Glomerular visceral epithelial cell (primary cell): ENCODE measurements around the gene ARCN1.
"Not testable (repeated sequence)": the region's sequence is repeated elsewhere in the genome, so short reads cannot be mapped to it uniquely, and the experiment has no call there.

ENCODE experiments used
- DNase-seq: peaks from one replicate; pipeline ENCODE4 v3.0.0-alpha.2; 2016; ENCODE audit errors: extremely low spot score

ARCN1 gene

GRCh38 chr11:118544647-118545010, 27.6 kb upstream of the ARCN1 start:
- DNase-seq = no peak

DNA sequence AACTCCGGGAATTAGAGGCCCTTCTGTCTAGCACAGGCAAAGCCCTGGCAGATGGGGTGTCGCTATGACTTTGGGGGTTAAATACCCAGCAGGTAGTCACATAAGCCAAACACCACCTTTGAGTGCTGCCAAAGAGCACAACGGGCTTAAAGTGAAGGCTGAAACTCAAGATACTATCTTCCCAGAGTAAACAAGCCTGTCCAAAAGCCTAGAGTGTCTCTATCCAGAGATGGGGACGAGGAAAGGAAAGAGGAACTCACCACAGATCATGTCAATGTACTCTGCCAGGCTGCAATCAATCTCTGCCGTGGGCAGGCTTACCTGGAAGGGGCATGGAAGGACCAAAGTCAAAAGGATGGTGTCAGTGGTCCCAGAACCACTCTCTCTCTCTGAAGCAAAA, 26.7 kb upstream of the ARCN1 start:
- DNase-seq = no peak

- no peak for DNase-seq
These were observed 25.1 kb upstream of the ARCN1 start for GRCh38 chr11:118547132-118547531.

GRCh38 chr11:118552341-118552740, 19.9 kb upstream of the ARCN1 start:
- no peak for DNase-seq

- no peak for DNase-seq
These were observed 11.4 kb upstream of the ARCN1 start for GRCh38 chr11:118560806-118561205.

DNA sequence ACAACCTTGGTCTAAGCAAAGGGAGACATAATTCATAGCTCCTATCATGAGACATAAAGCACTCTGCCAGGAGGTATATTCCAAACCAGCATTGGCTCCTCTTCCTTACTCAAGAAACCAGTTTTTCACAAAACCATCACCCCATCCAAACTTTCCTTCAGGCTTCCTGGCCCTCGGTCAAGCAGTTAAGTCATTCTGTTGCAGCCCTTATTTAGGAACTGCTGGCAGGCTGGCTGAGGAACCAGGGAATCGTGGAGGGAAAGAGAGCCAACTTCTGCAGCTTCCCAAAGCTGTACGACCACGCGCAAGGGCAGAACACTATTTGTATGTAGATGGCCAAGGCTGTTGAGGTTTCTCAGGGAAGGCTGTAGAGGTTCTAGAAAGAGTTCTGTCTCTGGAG, 7.2 kb upstream of the ARCN1 start:
- no peak for DNase-seq

DNA sequence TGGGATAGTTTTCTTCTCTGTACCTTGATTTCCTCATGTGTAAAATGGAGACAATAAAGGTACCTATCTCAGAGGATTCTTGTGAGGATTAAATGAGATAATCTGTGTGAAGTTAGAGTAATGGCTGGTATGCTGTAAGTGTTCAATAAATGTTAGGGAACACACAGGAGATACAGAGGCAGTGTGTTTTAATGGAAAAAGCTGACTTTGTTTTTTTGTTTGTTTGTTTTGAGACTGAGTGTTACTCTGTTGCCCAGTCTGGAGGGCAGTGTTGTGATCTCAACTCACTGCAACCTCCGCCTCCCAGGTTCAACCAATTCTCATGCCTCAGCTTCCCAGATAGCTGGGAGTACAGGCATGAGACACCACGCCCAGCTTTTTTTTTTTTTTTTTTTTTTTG, 2.5 kb upstream of the ARCN1 start:
- DNase-seq = no peak

- DNase-seq = no peak
These were observed 1.4 kb upstream of the ARCN1 start for GRCh38 chr11:118570787-118571186.

DNA sequence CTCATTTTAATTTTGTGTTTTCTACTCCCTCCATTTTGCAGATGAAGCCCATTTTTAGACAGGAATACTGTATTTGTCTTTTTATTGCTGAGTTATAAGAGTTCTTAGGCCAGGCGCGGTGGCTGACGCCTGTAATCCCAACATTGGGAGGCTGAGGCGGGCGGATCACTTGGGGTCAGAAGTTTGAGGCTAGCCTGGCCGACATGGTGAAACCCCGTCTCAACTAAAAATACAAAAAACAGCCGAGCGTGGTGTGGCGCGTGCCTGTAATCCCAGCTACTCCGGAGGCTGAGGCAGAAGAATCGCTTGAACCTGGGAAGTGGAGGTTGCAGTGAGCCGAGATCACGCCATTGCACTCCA, 528 bp upstream of the ARCN1 start:
- not testable (repeated sequence) for DNase-seq

DNA sequence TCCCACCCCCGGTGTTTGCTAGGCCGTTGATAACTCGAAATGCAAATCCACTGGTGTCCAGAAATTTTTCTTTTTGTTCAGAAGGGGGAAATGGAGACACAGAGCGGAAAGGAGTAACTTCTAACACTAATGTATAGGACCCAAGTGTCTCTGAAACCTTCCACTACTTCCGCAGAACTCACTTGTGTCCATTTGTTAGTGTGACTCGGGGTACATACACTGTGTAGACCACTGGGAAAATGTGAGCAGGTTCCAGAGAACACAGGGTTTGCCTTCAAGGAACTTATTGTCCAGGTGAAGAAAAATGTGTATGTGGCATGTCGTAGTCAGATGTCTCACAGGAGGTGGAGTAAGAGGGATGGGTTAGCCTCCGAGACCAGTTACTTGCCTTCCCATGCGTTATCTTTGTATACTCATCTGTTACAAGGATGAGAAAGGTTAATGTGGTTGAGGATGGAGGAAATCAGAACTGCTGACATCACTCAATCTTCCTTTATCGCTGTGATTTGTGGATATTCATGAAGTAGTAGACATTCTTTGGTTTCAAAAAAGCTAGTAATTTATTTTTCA, 857 bp downstream of the ARCN1 start:
- DNase-seq = peak; percentile 49

GRCh38 chr11:118574636-118575035, 2.4 kb downstream of the ARCN1 start:
- DNase-seq = no peak

GRCh38 chr11:118577995-118578394, 5.8 kb downstream of the ARCN1 start:
- DNase-seq = not testable (repeated sequence)

GRCh38 chr11:118581057-118581456, 8.8 kb downstream of the ARCN1 start:
- no peak for DNase-seq

DNA sequence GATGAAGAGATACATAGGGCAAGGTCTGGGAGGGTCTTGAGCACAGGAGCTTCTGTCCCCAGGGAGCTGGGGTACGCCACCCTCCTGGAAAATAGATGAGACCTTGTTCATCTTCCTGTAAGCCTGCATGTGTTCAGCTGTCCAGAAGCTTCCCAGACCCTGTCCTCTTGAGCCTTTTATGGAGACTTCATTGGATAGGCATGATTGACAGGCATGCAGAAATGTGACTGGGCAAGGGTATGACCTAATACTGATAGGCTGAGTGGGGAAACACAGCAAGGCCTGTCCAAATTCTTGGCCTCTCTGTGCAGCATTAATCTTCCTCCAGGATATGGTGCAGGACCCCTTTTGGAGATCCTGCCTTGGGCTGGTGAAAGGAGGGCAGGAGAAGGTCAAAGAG, 15.7 kb downstream of the ARCN1 start:
- no peak for DNase-seq

GRCh38 chr11:118592616-118593367, 20.6 kb downstream of the ARCN1 start:
- no peak for DNase-seq

GRCh38 chr11:118594984-118595383, 22.8 kb downstream of the ARCN1 start:
- peak; percentile 53 for DNase-seq

DNA sequence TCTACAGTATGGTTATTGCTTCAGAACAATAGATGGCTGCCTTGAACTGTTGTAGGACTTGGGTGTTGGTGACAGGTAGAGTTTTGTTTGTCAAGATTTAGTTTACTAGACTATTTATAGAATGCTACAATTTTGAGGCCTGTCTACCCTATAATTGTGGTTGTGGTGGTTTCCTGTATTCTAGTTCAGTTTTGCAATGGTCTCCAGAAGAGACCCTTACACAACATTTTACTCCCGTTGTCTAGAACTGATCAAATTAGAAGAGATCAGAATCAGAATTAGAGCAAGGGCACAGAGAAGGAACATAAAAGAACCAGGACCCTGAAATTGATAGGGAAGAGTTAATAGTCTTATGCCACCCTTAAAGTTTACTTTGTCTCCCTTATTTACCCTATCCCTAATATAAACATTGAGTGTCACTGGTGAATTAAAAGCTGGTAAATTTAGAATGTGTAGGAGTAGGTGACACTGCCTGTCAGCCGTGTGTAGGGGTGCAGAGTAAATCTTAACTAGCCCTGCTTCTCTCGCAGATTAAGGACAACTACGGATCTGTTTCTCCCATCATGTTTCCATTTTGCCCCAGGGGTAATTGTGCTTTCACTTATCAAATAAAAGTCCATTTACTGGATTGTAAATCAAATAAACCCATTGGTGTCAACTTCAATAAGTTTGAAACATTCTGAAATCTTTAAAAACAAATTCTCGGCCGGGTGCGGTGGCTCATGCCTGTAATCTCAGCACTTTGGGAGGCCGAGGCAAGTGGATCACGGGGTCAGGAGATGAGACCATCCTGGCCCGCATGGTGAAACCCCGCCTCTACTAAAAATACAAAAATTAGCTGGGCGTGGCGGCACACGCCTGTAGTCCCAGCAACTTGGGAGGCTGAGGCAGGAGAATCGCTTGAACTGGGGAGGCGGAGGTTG, 24.3 kb downstream of the ARCN1 start:
- no peak for DNase-seq

DNA sequence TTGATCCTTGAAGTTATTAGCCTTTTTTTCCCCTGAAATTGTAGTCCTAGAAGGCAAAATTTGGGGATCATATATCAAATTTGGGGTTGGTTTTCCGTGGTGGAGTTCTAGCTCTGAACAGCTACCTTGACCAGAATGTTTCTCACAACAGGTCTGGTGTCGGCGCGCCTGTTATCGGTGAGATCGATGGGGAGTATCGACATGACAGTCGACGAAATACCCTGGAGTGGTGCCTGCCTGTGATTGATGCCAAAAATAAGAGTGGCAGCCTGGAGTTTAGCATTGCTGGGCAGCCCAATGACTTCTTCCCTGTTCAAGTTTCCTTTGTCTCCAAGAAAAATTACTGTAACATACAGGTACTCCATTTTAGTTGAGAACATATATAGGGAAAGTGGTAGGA, 25.3 kb downstream of the ARCN1 start:
- DNase-seq = no peak

GRCh38 chr11:118602331-118602730, 30.1 kb downstream of the ARCN1 start:
- DNase-seq = no peak

DNA sequence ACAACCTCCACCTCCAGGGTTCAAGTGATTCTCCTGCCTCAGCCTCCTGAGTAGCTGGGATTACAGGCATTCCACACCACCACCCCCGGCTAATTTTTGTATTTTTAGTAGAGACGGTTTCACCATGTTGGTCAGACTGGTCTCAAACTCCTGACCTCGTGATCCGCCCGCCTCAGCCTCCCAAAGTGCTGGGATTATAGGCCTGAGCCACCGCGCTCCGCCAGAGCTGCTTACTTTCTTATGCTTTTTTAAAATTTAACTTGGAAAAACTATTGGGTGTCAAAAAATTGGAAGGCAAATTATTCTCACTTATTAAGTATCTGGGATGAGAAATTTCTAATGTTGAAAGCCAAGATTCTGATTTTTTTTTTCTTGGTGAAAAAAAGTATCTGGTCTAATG, 31.5 kb downstream of the ARCN1 start:
- not testable (repeated sequence) for DNase-seq

DNA sequence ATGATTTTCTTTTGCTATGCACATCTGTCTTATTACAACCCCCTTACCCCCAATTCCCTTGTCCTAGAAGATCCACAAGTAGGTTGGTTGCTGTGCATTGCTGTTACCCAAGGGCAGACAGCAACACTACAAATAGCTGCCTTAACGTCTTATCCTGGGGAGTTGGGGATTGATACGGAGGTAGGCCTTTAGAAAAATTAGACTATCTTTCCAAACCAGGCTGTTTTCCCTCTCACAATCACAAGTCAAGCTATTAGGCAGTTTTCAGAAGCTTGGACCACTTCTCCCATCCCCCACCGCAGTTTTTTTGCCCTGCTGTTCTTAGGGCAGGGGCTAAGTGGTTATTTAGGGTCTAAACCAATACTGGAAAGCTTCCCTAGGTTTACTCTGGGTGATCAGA, 32.4 kb downstream of the ARCN1 start:
- DNase-seq = no peak

- peak; percentile 32 for DNase-seq
These were observed 33.1 kb downstream of the ARCN1 start for GRCh38 chr11:118605116-118605867.
